Lower leg skin (tissue), 3 donors: ENCODE results near the gene ACOXL.

Experiments
- POLR2A ChIP-seq, 2 donors: fragments of 450-650 bp; IDR thresholded peaks; one replicate each; pipeline ENCODE4 v1.6.1; 2016 to 2017; ENCODE audit warnings: antibody characterized with exemption in 2 of 2, mild to moderate bottlenecking in 1 of 2, moderate library complexity in 1 of 2
- TF ChIP-seq, protein P1 (sequence below), 3 donors: fragments of 450-650 bp; IDR thresholded peaks; one replicate each; pipeline ENCODE4 v1.5.1; 2016; ENCODE audit warnings: antibody characterized with exemption in 3 of 3, mild to moderate bottlenecking in 3 of 3, moderate library complexity in 2 of 3

DNA sequence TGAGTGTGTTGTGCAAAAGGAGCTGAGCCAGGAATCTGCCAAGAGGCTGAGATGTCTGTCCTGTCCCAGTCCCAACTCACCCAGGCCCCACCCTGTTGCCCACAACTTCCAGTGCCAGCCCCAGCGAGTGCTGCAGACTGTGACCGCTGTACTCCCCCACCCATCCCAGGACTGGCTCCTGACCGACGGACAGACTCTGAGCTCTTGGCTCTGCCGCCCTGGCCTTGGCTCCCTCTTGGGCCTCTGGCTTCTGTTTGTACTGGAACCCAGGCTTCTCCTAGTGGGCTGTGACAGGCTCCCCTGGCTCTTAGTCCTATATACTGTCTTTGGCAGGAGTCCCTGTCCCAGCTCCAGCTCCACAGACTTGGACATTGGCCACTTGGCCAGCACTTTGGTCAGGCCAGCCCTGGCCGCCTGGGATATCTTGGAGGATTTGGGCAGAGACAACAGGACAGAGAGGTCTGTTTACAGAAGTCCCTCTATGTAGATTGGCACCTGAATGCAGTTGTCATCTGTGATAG lies 41.1 kb downstream of the ACOXL start:
- TF ChIP-seq, protein P1, sequence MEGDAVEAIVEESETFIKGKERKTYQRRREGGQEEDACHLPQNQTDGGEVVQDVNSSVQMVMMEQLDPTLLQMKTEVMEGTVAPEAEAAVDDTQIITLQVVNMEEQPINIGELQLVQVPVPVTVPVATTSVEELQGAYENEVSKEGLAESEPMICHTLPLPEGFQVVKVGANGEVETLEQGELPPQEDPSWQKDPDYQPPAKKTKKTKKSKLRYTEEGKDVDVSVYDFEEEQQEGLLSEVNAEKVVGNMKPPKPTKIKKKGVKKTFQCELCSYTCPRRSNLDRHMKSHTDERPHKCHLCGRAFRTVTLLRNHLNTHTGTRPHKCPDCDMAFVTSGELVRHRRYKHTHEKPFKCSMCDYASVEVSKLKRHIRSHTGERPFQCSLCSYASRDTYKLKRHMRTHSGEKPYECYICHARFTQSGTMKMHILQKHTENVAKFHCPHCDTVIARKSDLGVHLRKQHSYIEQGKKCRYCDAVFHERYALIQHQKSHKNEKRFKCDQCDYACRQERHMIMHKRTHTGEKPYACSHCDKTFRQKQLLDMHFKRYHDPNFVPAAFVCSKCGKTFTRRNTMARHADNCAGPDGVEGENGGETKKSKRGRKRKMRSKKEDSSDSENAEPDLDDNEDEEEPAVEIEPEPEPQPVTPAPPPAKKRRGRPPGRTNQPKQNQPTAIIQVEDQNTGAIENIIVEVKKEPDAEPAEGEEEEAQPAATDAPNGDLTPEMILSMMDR (IDR thresholded peaks at IDR 0.05), result no peak
- no peak for TF ChIP-seq POLR2A (IDR thresholded peaks at IDR 0.05)
